ENCODE data around the gene LUZP1. TPM values are rescaled to one million over a fixed set of nuclear protein-coding genes. Genes with fewer than 3 reads are reported as not detected.

The LUZP1 gene
- polyA plus RNA-seq, 1 experiment, result 39.4 TPM

GRCh38 chr1:23101101-23101827 lies 67.4 kb downstream of the LUZP1 start:
- CTCF ChIA-PET, result interaction anchor here (9.5 kb wide), 1 partner anchor 85 kb away, joined by 303 read pairs; no protein-coding TSS in a partner anchor
- no peak for TF ChIP-seq CTCF (IDR thresholded peaks at IDR 0.05; ENCODE audit: low read depth, low read length)
- H3K4me3 ChIP-seq (ENCODE audit: low read depth, low read length), result no peak overlapping the region

GRCh38 chr1:23100074-23100748 lies 68.4 kb downstream of the LUZP1 start:
- DNase-seq (ENCODE audit: low read depth, low spot score), result peak; percentile 86
- no peaks in the 10 kb centered on the region for H3K27me3 ChIP-seq (ENCODE audit: control insufficient read depth, insufficient read depth, low read length)
- H3K4me3 ChIP-seq (ENCODE audit: low read depth, low read length), result no peak overlapping the region
- CTCF ChIA-PET, result interaction anchor here (0.5 to 9.5 kb wide), 8 partner anchors 67 to 1361 kb away, joined by 3 to 303 read pairs (median 6); no protein-coding TSS in a partner anchor
- no peak for TF ChIP-seq CTCF (IDR thresholded peaks at IDR 0.05; ENCODE audit: low read depth, low read length)
- H3K27ac ChIP-seq (ENCODE audit: low read depth, low read length), result peak overlapping the region; percentile 87
- POLR2A ChIA-PET, result interaction anchor here (0.6 to 2.5 kb wide), 8 partner anchors 10 to 244 kb away, joined by 3 to 18 read pairs (median 5); partner anchors contain the start of genes HNRNPR and LUZP1
- no peaks in the 10 kb centered on the region for H3K9me3 ChIP-seq (ENCODE audit: control insufficient read depth, insufficient read depth, low read length)

More at GRCh38 chr1:23101101-23101827, 67.4 kb downstream of the LUZP1 start:
- H3K27ac ChIP-seq (ENCODE audit: low read depth, low read length), result no peak overlapping the region
- no peaks in the 10 kb centered on the region for H3K27me3 ChIP-seq (ENCODE audit: control insufficient read depth, insufficient read depth, low read length)
- POLR2A ChIA-PET, result interaction anchor here (1.0 to 2.5 kb wide), 4 partner anchors 9 to 77 kb away, joined by 5 to 18 read pairs (median 6); partner anchors contain the start of gene LUZP1
- no peaks in the 10 kb centered on the region for H3K9me3 ChIP-seq (ENCODE audit: control insufficient read depth, insufficient read depth, low read length)
- DNase-seq (ENCODE audit: low read depth, low spot score), result no peak

DNA sequence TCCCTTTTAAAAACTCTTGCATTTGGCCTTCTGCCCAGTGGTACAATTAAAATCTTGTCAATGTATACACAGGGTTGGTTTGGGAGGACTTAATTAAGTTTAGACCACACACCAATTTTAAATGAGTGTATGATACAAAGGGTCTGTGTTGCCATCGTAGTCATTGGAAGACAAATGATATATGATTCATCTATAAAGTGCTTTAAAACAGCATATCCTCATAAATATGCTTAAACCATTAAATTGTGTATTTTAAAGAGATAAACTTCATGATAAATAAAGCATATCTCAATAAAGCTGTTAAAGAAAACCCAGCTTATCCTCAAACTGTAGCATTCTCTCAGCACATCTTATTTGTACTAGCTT lies 69.5 kb downstream of the LUZP1 start:
- no peak overlapping the region for H3K4me3 ChIP-seq (ENCODE audit: low read depth, low read length)

GRCh38 chr1:23098463-23099170 lies 70.0 kb downstream of the LUZP1 start:
- Histone ChIP-seq H3K27ac (ENCODE audit: low read depth, low read length) (no peak overlapping the region), H3K27me3 (ENCODE audit: control insufficient read depth, insufficient read depth, low read length) (no peaks in the 10 kb centered on the region), H3K9me3 (ENCODE audit: control insufficient read depth, insufficient read depth, low read length) (no peaks in the 10 kb centered on the region), H3K4me3 (ENCODE audit: low read depth, low read length) (no peak overlapping the region)
- POLR2A ChIA-PET, result interaction anchor here (0.9 to 2.5 kb wide), 5 partner anchors 69 to 96 kb away, joined by 3 to 18 read pairs (median 6); partner anchors contain the start of gene LUZP1
- DNase-seq (ENCODE audit: low read depth, low spot score), result peak; percentile 58
- peak; percentile 98 for TF ChIP-seq CTCF (IDR thresholded peaks at IDR 0.05; ENCODE audit: low read depth, low read length)
- CTCF ChIA-PET, result interaction anchor here (0.6 to 9.5 kb wide), 43 partner anchors 8 to 441 kb away, joined by 3 to 303 read pairs (median 5); partner anchors contain the start of gene LUZP1

More for the DNA sequence above, 69.5 kb downstream of the LUZP1 start:
- ChIA-PET CTCF (interaction anchor here (0.6 to 9.5 kb wide), 39 partner anchors 9 to 441 kb away, joined by 3 to 303 read pairs (median 5); partner anchors contain the start of gene LUZP1), POLR2A (interaction anchor here (0.9 to 2.5 kb wide), 5 partner anchors 68 to 96 kb away, joined by 3 to 18 read pairs (median 6); partner anchors contain the start of gene LUZP1)
- Histone ChIP-seq H3K27me3 (ENCODE audit: control insufficient read depth, insufficient read depth, low read length) (no peaks in the 10 kb centered on the region), H3K9me3 (ENCODE audit: control insufficient read depth, insufficient read depth, low read length) (no peaks in the 10 kb centered on the region), H3K27ac (ENCODE audit: low read depth, low read length) (no peak overlapping the region)
- no peak for DNase-seq (ENCODE audit: low read depth, low spot score)
- TF ChIP-seq CTCF (IDR thresholded peaks at IDR 0.05; ENCODE audit: low read depth, low read length), result no peak
